GM21526 (cell line): ENCODE data around the gene MT2A.

ENCODE experiments used
- ATAC-seq: cut with Tn5 transposase; IDR thresholded peaks from one replicate; pipeline ENCODE4 v1.9.1; 2021; ENCODE audit warnings: moderate library complexity; ENCODE audit not compliant: unreplicated experiment, low FRiP score

The MT2A gene

DNA sequence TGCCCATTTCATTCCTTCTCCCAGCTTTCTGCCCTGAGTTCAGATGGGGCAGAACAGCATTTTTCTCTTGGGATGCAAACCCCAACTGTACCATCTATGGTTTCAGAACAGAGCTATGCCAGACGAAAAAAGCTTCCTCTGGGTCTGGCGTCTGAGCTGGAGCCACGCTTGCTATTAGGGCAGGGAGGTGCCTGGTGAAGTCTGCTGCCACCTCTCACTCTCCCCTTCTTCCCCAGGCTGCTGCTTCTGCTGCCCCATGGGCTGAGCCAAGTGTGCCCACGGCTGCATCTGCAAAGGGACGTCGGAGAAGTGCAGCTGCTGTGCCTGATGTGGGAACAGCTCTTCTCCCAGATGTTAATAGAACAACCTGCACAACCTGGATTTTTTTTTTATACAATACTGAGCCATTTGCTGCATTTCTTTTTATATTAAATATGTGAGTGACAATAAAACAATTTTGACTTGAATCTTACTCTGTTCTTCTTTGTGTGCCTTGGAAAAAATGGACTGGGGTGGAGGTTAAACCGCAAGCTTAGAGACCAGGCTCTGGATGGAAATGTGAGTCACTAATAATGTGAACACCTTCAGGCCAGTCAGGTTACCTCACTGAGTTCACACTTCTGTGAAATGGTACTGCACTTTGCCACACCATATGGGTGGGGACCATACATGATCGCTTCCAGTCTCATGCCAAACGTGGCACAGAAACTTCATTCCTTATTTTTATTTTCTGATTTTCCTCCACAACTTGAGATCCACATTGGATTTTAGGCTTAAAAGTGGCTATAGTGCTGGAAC, 28.4 kb downstream of the MT2A start:
- no peak for ATAC-seq

DNA sequence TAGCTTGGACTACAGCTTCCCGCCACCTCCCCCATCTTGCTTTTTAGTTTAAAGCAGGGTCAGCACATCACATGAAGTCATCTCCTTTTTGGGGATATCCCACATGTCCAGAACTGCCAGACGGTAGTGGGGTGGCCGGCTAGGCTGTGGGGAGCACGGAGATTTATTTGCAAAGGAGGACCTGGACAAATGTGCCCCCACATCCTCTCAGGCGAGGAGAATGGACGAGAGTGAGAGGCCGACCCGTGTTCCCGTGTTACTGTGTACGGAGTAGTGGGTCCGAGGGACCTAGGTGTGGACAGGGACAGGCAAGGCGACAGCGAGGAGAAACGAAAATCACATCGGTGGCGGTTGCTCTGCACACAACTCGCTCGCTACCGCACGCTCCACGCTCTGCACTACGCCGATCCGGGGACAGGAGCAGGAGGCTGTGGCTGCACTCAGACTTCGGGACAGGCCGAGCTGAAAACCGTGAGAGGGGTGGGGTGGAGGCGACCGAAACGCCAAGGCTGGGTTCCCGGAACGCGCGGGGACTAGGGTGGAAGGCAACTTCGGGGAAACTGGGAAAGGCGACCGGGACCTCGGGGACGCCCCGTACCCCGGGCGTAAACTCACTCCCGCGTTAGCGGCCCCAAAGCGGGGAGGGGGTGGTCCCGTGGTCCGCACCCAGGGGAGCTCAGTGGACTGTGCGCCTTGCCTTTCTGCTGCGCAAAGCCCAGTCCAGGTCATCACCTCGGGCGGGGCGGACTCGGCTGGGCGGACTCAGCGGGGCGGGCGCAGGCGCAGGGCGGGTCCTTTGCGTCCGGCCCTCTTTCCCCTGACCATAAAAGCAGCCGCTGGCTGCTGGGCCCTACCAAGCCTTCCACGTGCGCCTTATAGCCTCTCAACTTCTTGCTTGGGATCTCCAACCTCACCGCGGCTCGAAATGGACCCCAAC, 29.7 kb downstream of the MT2A start, which contains the start of gene MT1A:
Gene MT1A, plus strand, starts transcription at position 853 of the 937 bp plus-strand sequence. Its CDS starts 73 bp downstream, at position 926.
- ATAC-seq, result no peak

DNA sequence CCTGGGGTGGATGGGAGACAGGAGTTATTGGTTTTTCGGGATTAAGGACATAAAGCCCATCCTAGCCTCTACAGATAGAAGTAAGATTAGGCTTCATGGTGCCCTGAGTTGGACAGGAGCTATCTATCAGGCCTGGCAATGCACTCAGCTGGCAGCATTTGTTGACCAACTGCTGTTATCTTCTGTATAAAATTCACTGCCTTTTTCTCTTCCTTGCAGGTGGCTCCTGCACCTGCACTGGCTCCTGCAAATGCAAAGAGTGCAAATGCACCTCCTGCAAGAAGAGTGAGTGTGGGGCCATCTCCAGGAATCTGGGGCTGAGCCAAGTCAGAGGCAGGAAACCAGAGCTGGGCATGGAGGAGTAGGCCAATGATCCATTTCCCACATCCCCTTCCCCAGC, 30.7 kb downstream of the MT2A start:
- ATAC-seq, result no peak

DNA sequence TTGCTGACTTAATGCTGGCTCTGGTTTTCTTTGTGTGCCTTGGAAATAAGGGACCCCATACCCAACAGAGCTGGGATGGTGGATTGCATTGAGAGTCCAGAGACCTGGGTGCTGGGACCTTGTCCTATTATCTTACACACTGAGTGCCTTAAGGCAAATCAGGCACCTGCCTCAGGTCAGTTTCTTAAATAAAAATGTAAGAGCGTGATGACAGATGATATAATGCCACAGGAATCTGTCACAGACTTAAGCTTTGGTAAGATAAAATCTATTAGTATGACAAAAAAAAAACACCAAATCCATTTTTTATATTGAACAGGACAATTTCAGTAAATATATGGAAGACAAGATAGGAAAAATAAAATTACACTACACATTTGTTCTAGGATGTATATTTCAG, 31.7 kb downstream of the MT2A start:
- ATAC-seq, result no peak

DNA sequence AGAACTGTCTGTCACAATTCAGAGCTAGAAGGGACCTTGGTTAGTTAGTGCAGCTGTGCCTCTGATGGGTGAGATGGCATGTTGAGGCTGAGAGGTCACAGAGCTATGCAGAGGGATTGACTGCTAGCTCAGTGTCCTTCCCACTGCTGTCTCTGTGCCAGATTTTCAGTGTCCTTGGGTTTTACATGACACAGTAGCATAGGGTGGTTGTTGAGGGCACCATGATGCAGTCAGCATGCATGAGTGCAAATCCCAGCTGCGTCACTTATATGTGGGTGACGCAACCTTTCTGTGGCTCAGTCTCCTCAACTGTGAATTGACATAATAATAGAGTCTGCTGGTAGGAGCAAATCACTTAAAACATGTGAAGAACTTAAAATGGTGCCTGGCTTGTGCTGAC, 32.8 kb downstream of the MT2A start:
- ATAC-seq, result no peak

DNA sequence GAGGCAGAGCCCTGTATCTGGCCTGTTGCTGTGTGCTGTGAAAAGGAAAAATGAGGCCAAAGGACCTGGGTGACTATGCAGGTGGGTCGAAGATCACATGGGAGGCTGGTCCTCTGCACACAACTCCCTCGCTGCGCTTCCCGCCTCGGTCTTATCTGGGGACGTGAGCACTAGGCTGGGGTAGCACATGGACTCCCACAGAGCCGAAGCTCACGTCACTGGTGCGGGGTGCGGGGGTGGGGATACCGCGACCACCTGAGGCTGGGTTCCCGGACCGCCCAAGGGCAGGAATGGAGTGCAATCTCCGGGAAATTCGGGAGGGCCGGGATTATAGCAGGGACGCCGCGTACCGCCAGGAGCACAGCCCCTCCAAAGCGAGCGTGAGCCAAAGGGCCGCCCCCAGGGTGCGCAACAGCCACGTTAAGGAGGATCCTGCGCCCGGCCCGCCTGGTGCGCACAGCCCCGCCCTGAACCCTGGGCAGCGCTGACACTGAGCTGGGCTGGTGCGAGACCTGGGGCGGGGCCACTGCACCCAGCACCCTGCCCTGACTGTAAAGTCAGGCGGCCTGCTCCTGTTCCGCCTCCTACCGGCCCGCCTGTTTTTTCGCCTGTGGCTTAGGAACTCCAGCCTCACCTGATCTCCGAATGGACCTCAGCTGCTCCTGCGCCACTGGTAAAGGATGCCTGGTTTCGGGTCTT, 34.8 kb downstream of the MT2A start:
- ATAC-seq, result no peak

DNA sequence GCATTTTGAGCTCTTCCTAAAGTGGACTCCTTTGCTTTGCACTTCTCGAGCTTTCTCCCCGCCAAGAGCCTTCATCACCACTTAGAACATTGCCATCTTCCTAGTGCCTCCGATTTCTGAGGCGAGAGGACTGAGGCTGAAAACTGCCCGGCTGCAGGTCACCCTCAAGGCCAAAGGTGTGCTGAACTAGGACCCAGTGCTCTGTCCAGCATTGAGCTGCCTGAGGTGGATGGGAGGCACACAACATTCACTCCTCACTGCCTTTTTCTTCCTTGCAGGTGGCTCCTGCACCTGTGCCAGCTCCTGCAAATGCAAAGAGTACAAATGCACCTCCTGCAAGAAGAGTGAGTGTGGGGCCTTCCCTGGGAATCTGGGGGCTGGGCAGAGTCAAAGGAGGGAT, 35.4 kb downstream of the MT2A start:
- ATAC-seq, result no peak

DNA sequence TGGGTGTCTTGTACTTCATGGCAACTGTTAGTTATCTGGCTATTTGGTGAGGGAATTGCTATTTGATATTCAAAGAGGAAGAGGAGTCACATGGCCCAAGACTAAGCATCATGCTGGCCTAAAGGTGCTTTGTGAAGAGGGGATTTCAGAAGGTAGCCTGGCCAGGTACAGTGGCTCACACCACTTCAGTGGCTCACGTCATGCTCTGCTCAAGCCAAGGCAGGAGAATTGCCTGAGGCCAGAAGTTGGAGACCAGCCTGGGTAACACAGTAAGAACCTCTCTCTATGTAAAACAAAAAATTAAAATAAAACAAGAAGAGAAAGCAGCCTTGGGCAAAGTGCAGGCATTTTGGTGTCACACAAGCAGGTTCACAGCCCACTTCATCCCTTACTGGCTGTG, 36.9 kb downstream of the MT2A start:
- ATAC-seq, result no peak

DNA sequence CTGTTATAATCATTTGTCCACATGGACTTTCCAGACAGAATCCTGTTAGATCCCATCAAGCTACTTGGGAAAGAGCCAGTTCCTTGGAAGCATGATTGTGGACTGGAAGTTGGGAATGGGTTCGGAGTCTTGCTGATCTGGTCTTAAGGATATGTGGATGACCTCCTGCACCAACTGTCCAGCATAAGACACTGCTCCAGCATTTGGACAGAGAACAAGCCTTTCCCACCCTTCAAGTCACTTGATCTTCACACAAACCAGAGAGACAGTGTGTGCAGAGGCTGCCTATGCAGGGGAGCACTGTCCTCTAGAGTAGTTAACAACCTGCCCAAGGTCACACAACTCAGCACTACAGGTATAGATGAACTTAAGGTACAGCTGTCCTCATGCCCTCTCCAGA, 37.5 kb downstream of the MT2A start:
- ATAC-seq, result no peak

DNA sequence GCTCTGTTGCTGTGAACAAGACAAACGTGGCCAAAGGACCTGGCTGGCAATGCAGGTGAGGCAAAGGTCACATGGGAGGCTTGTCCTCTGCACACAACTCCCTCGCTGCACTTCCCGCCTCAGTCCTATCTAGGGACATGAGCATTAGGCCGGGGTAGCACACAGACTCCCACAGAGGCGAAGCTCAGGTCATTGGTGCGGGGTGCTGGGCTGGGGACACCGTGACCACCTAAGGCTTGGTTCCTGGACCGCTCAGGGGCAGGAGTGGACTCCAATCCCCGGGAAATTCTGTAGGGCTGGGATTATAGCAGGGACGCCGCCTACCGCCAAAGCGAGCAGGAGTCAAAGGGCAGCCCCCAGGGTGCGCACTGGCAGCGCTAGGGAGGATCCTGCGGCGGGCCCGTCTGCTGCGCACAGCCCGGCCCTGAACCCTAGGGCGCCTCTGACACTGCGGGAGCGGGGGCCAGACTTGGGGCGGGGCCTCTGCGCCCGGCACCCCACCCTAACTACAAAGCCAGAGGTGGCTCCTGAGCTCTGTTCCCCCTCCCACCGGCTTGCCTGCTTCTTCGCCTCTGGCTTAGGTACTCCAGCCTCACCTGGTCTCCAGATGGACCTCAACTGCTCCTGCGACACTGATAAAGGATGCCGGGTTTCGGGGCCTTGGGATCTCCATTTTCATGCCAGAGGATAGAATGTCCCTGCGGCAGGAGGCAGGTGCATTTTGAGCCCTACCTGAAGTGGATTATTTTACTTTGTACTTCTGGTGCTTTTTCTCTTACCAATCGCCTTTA, 39.5 kb downstream of the MT2A start:
- no peak for ATAC-seq

DNA sequence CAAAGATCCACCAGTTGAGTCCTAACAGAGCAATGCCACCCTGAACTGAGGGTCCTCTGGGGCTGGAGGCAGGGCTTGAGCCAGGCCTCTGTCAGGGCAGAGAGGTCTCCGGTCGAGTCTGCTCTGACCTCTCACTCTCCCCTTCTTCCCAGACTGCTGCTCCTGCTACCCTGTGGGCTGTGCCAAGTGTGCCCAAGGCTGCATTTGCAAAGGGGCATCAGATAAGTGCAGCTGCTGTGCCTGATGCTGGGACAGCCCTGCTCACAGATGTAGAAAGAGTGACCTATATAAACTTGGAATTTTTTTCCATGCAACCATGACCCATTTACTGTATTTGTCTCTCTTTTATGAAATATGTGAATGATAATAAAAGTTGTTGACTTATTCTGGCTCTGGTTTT, 40.9 kb downstream of the MT2A start:
- ATAC-seq, result no peak

DNA sequence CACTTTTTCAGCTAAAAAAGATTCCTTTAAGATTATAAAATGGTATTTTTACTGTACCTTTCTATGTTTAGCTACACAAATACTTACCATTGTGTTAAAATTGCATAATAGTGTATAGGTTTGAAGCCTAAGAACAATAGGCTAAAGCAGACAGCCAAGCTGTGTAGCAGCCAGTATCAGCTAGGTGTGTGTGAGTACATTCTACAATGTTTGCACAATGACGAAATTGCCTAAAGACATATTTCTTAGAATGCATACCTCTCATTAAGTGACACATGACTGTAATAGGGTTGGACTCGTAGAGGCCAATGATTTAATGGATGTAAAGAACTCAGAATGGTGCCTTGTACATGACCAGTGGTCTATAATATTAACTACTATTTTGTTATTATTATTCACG, 41.4 kb downstream of the MT2A start:
- no peak for ATAC-seq

DNA sequence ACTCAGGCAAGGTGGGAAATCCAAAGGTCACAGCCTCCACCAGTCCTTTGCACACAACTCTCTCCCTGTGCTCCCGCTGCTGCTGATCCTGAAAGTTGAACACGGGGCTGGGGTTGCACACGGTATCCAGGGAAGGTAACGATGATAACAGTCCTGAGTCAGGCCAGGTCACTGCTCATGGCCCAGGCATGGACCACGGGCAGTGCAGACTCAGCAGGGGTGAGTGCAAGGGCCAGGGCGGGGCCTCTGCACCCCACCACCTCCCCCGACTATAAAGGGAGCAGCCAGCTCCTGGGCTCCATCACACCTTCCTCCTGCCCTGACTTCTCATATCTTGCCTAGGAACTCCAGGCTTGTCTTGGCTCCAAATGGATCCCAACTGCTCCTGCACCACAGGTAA, 43.2 kb downstream of the MT2A start, which contains the start of gene MT1B:
Gene MT1B, plus strand, starts transcription at position 301 of the 400 bp plus-strand sequence. Its CDS starts 68 bp downstream, at position 369.
- no peak for ATAC-seq

DNA sequence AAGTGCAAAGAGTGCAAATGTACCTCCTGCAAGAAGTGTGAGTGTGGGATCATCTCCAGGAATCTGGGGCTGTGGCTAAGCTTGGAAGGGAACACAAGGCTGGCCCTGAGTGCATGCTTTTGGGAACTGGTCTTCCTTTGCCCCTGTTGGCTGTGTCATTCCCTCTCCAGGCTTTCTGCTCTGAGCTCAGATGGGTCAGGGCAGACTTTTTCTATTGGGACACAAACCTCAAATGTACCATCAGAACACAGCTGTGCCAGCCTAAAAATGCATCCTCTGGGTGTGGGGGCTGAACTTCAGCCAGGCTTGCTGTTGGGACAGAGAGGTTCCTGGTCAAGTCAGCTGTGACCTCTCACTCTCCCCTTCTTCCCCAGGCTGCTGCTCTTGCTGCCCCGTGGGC, 44.2 kb downstream of the MT2A start:
- no peak for ATAC-seq

DNA sequence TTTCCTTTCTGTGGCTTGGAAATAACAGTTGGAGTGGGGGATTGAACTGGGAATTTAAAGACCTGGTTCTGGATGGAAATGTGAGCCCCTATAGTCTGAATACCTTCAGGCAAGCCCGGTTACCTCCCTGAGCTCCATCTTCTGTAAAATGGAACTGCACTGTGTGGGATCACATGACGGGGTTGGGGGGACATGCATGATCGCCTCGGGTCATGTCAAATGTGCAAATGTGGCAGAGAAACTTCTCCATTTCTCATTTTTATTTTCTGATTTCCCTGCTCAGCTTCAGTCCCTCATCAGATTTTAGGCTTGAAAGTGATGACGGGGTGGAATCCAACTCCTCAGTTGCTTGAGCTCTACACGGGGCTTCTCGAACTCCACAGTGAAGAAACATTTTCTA, 44.8 kb downstream of the MT2A start:
- no peak for ATAC-seq

DNA sequence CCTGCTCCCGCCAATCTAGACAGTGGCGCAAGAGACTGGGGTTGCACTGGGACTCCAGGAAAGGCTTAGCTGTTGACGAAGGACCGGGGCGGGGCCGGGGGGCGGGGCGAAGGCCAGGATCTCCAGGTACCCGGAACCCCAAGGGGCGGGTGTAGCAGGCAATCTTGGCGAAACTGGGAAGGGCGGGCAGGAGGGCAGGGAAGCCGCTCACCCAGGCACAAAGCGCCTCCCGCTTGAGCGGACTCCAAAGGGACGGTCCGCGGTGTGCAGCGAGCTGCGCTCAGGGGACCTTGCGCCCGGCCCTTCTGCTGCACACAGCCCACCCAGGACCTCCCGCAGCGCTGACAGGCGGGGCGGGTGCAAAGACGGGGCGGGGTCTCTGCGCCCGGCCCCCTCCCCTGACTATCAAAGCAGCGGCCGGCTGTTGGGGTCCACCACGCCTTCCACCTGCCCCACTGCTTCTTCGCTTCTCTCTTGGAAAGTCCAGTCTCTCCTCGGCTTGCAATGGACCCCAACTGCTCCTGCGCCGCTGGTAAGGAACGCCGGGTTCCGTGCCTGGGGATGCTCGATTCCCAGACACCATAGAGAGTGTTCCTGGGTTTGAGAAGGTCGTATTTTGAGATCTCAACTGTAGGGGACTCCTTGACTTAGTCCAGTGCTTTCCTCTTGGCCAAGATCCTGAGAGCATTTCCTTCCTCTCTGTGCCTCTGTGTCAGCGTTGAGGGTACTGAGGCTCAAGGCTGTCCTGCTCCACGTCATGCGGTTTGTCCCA, 49.4 kb downstream of the MT2A start, which contains the start of gene MT1F:
Gene MT1F, plus strand, starts transcription at position 405 of the 772 bp plus-strand sequence. Its CDS starts 100 bp downstream, at position 505.
- ATAC-seq, result no peak

DNA sequence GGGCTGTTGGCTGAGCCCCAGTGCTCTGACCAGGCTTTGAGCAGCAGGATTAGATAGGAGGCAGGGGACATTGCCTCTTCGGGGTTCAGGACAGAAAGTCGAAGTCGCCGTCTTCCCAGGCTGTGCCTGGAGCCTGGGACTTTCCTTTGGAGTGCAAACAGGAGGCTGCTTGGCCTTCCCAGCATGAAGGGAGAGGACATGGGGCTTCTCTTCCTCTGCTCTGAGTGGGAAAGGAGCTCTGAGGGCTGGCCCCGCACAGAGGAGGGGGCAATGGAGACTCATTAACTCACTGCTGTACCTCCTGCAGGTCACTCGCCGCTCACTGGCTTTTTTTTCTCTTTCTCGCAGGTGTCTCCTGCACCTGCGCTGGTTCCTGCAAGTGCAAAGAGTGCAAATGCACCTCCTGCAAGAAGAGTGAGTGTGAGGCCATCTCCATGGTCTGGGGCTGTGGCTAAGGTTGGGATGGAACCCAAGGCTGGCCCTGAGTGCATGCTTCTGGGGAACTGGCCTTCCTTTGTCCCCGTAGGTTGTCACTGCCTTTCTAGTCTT, 50.0 kb downstream of the MT2A start:
- no peak for ATAC-seq
